PFSK-1 (cell line): ENCODE measurements around the gene GALNT18.
A peak's percentile ranks its signal among the peaks of the same experiment; 100 is the strongest.
"Not testable (repeated sequence)": the region's sequence is repeated elsewhere in the genome, so short reads cannot be mapped to it uniquely, and the experiment has no call there.

ENCODE experiments used
- FOXP2 ChIP-seq: optimal IDR thresholded peaks from 2 replicates; pipeline ENCODE3; 2011; ENCODE audit warnings: borderline replicate concordance, control low read depth, inconsistent platforms; ENCODE audit not compliant: insufficient read depth; ENCODE audit errors: extremely low read length, extremely low read depth
- POLR2AphosphoS5 ChIP-seq: IDR thresholded peaks from 2 replicates; pipeline ENCODE4 v1.6.1; 2012; ENCODE audit warnings: low read depth, mild to moderate bottlenecking, control low read depth, low read length, moderate library complexity
- REST ChIP-seq, 2 experiments: IDR thresholded peaks; 2 replicates each; pipeline versions ENCODE4 v1.6.1 to v1.8.0; 2011 to 2012; ENCODE audit warnings: low read depth in 2 of 2, low read length in 2 of 2, control low read depth in 1 of 2, inconsistent platforms in 1 of 2, mild to moderate bottlenecking in 1 of 2, moderate library complexity in 1 of 2; ENCODE audit not compliant: insufficient read depth in 1 of 2
- SIN3A ChIP-seq: IDR thresholded peaks from 2 replicates; pipeline ENCODE4 v1.6.1; 2012; ENCODE audit warnings: mild to moderate bottlenecking, low read length, moderate library complexity, borderline replicate concordance; ENCODE audit not compliant: insufficient read depth
- TAF1 ChIP-seq: IDR thresholded peaks from 2 replicates; pipeline ENCODE4 v1.6.1; 2012; ENCODE audit warnings: low read length, control low read depth, borderline replicate concordance; ENCODE audit not compliant: insufficient read depth

The GALNT18 gene

GRCh38 chr11:11359611-11360010, 262.2 kb downstream of the GALNT18 start:
- TF ChIP-seq REST (IDR thresholded peaks at IDR 0.05; ENCODE audit: insufficient read depth in 1 of 2, low read depth in 2 of 2, low read length in 2 of 2) (no peak), TAF1 (no peak), SIN3A (no peak), FOXP2 (no peak), POLR2AphosphoS5 (no peak)

GRCh38 chr11:11356842-11357241, 265.0 kb downstream of the GALNT18 start:
- TF ChIP-seq POLR2AphosphoS5 (no peak), REST (IDR thresholded peaks at IDR 0.05; ENCODE audit: insufficient read depth in 1 of 2, low read depth in 2 of 2, low read length in 2 of 2) (no peak), FOXP2 (no peak), SIN3A (no peak), TAF1 (no peak)

GRCh38 chr11:11352878-11353277, 268.9 kb downstream of the GALNT18 start, which contains the start of gene CSNK2A3:
Gene CSNK2A3, minus strand, starts transcription at chr11:11353250. Its CDS starts 131 bp downstream, at chr11:11353119.
- not testable (repeated sequence) for TF ChIP-seq SIN3A; REST (IDR thresholded peaks at IDR 0.05; ENCODE audit: insufficient read depth in 1 of 2, low read depth in 2 of 2, low read length in 2 of 2); FOXP2

- TF ChIP-seq SIN3A (no peak), POLR2AphosphoS5 (no peak), FOXP2 (no peak), TAF1 (no peak), REST (IDR thresholded peaks at IDR 0.05; ENCODE audit: insufficient read depth in 1 of 2, low read depth in 2 of 2, low read length in 2 of 2) (no peak)
Measured at GRCh38 chr11:11351042-11351586, 270.7 kb downstream of the GALNT18 start.

- TF ChIP-seq REST (IDR thresholded peaks at IDR 0.05; ENCODE audit: insufficient read depth in 1 of 2, low read depth in 2 of 2, low read length in 2 of 2) (peak in 1 of 2 experiments; percentile 48; a peak in 1 of 4 replicates), FOXP2 (no peak), SIN3A (no peak)
Measured at GRCh38 chr11:11349870-11350337, 271.9 kb downstream of the GALNT18 start.
